GM18858 (cell line): Measurements from ENCODE around the gene KLHL35.
"Not testable (repeated sequence)": the region's sequence is repeated elsewhere in the genome, so short reads cannot be mapped to it uniquely, and the experiment has no call there.

Source experiments
- ATAC-seq: cut with Tn5 transposase; IDR thresholded peaks from one replicate; pipeline ENCODE4 v1.9.1; 2021; ENCODE audit not compliant: unreplicated experiment

KLHL35 gene

GRCh38 chr11:75426720-75427086 lies 6.3 kb downstream of the KLHL35 start:
- no peak for ATAC-seq

GRCh38 chr11:75425422-75425821 lies 7.6 kb downstream of the KLHL35 start:
- ATAC-seq = no peak

DNA sequence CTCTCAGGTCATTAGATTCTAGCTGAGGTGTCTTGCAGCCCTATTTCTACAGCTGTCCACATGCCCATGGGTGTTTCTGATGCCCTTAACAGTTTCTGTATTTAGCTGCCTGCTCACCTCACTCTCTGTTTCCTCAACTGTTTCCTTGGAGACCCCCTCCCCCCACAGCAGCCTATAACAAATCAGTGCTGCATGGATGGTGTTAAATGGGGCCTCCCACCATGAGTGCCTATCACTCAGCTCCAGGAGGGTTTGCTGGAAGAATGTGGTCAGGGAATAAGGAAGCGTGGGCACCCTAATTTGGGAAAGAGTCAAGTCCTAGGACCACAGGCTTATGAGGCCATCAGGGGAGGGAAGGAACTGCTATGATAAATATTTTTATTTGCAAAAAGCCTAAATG lies 8.6 kb downstream of the KLHL35 start:
- ATAC-seq = no peak

- no peak for ATAC-seq
These were observed 9.3 kb downstream of the KLHL35 start for GRCh38 chr11:75423721-75424120.

DNA sequence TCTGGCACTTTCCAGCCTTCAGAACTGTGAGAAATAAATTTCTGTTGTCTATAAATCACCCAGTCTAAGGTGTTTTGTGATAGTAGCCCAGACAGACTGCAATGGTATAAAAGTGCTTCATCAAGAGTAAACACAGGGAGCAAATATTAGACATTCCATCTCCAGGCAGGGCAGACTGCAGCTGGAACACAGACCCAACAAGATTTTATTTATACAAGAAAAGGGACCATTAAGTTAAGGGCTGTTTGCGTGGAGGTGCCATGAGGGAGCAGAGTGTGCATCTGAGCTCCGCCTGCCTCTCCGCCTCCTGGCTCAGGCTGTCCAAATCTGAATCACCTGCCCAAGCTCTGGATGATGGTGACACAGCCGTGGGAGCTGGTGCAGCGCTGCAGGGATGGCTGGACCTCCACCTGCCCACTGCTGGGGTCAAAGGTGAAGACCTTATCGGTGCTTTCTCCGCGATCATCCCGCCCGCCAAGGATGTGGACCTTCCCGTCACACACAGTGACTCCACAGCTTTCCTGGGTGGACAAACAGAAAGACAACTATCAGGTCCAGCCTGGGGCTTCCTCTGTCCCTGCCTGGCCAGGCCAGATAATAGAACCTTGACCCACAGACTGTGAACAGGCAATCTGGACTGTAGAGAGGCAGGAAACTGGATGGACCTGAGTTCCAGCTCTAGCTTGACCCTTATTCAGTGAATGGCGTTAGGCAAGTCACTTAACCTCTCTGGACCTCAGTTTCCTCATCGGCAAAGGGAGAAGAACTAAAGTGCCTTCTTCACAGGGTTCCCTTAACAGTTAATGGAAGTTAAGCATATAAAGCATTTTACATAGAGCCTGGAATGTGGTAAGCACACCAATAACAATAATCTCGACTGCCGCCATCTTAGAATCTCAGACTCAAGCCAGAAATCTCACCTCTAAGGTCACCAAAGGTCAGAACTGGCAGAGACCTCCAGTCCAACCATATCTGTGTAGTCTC lies 10.5 kb downstream of the KLHL35 start:
- ATAC-seq = no peak

DNA sequence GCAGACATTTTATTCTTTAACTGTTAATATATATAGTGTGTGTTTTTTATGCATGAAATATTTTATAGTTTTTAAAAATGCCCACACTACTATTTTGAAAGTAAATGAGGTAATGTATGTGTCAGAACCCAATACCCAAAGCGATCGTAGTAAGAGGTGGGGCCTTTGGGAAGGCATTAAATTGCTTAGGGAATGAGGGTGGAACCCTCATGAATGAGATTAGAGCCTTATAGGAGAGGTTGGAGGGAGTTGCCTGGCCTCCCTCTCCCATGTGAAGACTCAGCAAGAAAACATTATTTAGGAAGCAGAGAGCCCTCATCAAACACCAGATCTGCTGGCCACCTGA lies 11.1 kb downstream of the KLHL35 start:
- ATAC-seq = no peak

DNA sequence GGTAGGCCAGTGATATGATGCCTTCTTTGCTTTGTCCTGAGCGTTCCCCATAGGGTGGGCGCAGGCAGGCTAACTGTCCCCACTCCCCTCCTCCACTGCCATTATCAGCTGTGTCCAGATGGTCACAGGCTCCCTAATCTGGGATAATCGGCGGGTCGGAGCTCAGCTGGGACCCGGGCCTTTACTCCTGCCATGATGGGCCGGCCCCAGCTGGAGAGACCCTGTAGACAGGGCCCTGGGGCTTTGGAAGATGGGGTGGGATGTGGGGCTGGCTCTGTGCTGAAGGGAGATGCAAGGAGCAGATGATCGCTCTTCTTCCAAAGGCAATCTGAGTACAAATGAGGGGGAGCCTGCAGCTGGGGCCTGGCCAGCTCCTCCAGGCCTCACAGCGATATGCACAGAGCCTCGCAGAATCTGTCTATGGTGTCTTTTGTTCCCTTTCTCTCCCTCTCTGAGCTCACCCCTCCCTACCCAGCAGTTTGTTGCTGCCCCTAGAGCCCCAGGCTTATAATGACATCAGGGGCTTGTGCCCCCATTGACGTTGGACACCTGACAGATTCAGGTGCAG lies 11.9 kb downstream of the KLHL35 start:
- no peak for ATAC-seq

GRCh38 chr11:75420224-75421034 lies 12.6 kb downstream of the KLHL35 start:
- no peak for ATAC-seq

DNA sequence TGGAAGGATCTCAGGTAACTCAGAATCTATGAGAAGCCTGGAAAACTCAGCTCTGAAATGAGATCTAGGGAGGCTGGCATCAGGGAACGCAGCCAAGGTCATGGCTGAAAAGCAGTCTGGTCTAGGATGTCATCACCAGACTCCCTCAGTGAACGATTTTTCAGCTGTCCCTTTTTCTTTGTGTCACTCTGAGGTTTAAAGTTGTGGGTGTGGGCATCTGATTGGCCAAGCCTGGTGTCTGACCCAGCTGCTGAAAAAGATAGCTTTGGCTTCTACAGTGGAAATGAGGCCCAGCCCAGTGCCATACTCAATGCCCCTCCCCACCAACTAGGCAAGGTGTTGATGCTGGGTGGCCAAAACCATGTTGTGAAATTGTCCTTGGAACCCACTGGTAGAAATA lies 19.1 kb downstream of the KLHL35 start:
- no peak for ATAC-seq

DNA sequence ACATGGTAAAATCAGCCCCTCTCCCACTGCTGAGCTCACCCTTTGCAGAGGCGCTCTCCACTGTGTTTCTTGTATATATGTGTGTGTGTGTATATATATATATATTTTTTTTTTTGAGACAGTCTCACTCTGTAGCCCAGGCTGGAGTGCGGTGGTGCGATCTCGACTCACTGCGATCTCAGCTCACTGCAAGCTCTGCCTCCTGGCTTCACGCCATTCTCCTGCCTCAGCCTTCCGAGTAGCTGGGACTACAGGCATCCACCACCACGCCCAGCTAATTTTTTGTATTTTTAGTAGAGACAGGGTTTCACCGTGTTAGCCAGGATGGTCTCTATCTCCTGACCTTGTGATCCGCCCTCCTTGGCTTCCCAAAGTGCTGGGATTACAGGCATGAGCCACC lies 19.9 kb downstream of the KLHL35 start:
- not testable (repeated sequence) for ATAC-seq

GRCh38 chr11:75409971-75410370 lies 23.0 kb downstream of the KLHL35 start:
- ATAC-seq = not testable (repeated sequence)

- no peak for ATAC-seq
These were observed 24.1 kb downstream of the KLHL35 start for GRCh38 chr11:75408957-75409219.

GRCh38 chr11:75406338-75406777 lies 26.6 kb downstream of the KLHL35 start:
- no peak for ATAC-seq

GRCh38 chr11:75403983-75404658 lies 28.9 kb downstream of the KLHL35 start:
- no peak for ATAC-seq

DNA sequence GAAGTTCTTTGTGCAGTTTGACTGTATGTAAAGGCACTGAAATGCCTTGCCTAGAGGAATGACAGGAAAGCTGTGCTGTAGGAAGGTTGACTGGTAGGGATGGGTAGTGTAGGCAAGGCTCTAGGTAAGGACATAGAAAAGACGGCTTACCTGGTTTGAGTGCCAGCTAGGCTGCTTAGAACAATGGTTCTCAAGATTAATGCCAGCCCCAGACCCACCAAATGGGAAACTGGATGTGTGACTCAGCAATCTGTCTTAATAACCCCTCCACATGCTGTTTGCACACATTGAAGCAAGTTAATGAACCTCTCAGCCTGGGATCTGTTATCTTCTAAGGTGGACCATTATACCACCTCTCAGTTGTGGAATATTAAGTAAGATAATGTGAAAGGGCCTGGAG lies 30.0 kb downstream of the KLHL35 start:
- no peak for ATAC-seq

- ATAC-seq = no peak
These were observed 30.8 kb downstream of the KLHL35 start for GRCh38 chr11:75402002-75402773.

- no peak for ATAC-seq
These were observed 32.7 kb downstream of the KLHL35 start for GRCh38 chr11:75400146-75400865.

DNA sequence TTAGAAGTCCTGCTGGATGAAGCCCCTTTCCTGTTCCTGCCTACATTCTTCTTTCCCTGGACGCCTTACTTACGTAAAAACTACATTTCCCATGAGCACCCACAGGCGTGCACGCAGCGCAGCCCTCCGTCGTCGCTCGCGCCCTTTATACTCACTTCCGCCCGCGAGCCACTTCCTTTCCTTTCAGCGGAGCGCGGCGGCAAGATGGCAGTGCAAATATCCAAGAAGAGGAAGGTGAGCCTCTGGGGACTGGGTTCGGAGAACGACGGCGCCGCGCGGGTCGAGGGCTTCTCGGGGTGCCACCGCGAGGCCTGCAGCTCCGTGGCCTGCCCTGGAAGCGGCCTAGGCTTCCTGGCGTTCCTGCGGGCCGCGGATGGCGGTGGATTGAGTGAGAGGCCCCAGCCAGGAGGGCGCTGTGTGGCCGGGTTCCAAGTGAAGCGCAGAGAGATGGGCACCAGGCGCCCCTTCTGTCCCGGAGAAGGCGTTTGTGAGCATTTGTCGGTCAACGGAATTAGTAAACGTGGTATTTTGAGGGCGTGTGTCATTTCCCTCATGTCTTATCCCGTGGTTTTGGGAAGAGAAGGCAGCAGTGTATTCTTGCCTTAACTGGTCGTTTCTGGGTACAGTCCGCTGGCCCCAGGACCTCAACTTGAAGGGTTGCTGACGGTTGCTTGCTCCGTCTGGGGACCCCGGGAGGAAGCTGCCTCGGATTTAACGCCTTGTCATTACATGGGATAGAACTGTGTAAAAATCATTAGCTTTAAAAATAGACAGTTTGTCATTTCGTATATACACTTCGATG lies 33.5 kb downstream of the KLHL35 start, which contains the start of gene RPS3:
Gene RPS3 (plus strand): TSS at position 175 of the 802 bp plus-strand sequence. CDS start 30 bp downstream, at position 205.
- peak; percentile 85 for ATAC-seq

DNA sequence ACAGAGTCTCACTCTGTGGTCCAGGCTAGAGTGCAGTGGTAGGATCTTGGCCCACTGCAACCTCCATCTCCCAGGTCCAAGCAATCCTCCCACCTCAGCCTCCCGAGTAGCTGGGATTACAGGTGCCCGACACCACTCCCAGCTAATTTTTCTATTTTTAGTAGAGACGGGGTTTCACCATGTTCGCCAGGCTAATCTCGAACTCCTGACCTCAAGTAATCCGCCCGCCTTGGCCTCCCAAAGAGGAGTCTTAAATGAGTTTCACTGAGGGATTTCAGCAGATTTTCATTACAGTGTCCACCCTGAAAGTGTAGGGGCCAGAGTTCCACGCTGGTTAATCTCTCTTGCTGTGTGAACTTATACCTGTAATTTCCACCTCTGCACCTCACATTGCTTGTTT lies 34.1 kb downstream of the KLHL35 start:
- peak; percentile 9 for ATAC-seq
